Astrocyte of the hippocampus (primary cell): Measurements from ENCODE around the gene RNASE2.
"Not testable (repeated sequence)": the region's sequence is repeated elsewhere in the genome, so short reads cannot be mapped to it uniquely, and the experiment has no call there.

Source experiments
- DNase-seq: peaks from one replicate; pipeline ENCODE4 v3.0.0; 2011; ENCODE audit warnings: low read depth, low spot score

RNASE2 gene

GRCh38 chr14:20954736-20955537 is at the start of gene RNASE2:
Gene RNASE2 (plus strand): TSS chr14:20955487. CDS start chr14:20955772, 285 bp downstream.
- DNase-seq: not testable (repeated sequence)

GRCh38 chr14:20905676-20906075 is 49.6 kb upstream of the RNASE2 start:
- DNase-seq: no peak

- no peak for DNase-seq
Observed at GRCh38 chr14:20907214-20907613, 48.1 kb upstream of the RNASE2 start.

- DNase-seq: not testable (repeated sequence)
Observed at GRCh38 chr14:20910822-20911221, 44.5 kb upstream of the RNASE2 start.

- DNase-seq: not testable (repeated sequence)
Observed at GRCh38 chr14:20919038-20919756, 36.1 kb upstream of the RNASE2 start.

- not testable (repeated sequence) for DNase-seq
Observed at GRCh38 chr14:20923766-20924297, 31.5 kb upstream of the RNASE2 start.

- no peak for DNase-seq
Observed at GRCh38 chr14:20934148-20934762, 21.0 kb upstream of the RNASE2 start.

GRCh38 chr14:20935303-20935984 is 19.8 kb upstream of the RNASE2 start:
- no peak for DNase-seq

GRCh38 chr14:20945146-20945545 is 10.1 kb upstream of the RNASE2 start:
- DNase-seq: not testable (repeated sequence)

GRCh38 chr14:20946707-20947106 is 8.6 kb upstream of the RNASE2 start:
- not testable (repeated sequence) for DNase-seq

- DNase-seq: not testable (repeated sequence)
Observed at GRCh38 chr14:20955538-20955873, 219 bp downstream of the RNASE2 start.

- DNase-seq: no peak
Observed at GRCh38 chr14:20956376-20956976, 1.2 kb downstream of the RNASE2 start.

- not testable (repeated sequence) for DNase-seq
Observed at GRCh38 chr14:20958946-20959345, 3.7 kb downstream of the RNASE2 start.

- no peak for DNase-seq
Observed at GRCh38 chr14:20969336-20969735, 14.0 kb downstream of the RNASE2 start.

GRCh38 chr14:20970647-20970982 is 15.3 kb downstream of the RNASE2 start:
- no peak for DNase-seq

GRCh38 chr14:20970983-20971704 is 15.9 kb downstream of the RNASE2 start:
- DNase-seq: peak; percentile 95

GRCh38 chr14:20971705-20972021 is 16.4 kb downstream of the RNASE2 start:
- DNase-seq: no peak

- DNase-seq: no peak
Observed at GRCh38 chr14:20973501-20973900, 18.2 kb downstream of the RNASE2 start.

GRCh38 chr14:20976291-20976690 is 21.0 kb downstream of the RNASE2 start:
- DNase-seq: no peak

- DNase-seq: no peak
Observed at GRCh38 chr14:20978687-20979086, 23.4 kb downstream of the RNASE2 start.

GRCh38 chr14:20980906-20981305 is 25.6 kb downstream of the RNASE2 start:
- no peak for DNase-seq
